Lower lobe of right lung (tissue), 2 donors: ENCODE measurements around the gene E2F7. TPM values are rescaled to one million over a fixed set of nuclear protein-coding genes. Genes with fewer than 3 reads are reported as not detected.

Experiments
- ATAC-seq, 2 donors: fragments of 200-7000 bp; cut with Tn5 transposase; one replicate each; pipeline ENCODE4 v1.9.1; 2020 to 2022; ENCODE audit warnings: mild to moderate bottlenecking in 2 of 2, moderate library complexity in 2 of 2
- DNase-seq: peaks from one replicate; pipeline ENCODE4 v3.0.0-alpha.2; 2020
- H3K27ac ChIP-seq: fragments of 200-600 bp; one replicate; pipeline ENCODE4 v1.8.0; 2022
- H3K27me3 ChIP-seq: fragments of 200-600 bp; one replicate; pipeline ENCODE4 v1.8.0; 2022; ENCODE audit warnings: low read depth
- H3K36me3 ChIP-seq: fragments of 200-600 bp; one replicate; pipeline ENCODE4 v1.8.0; 2022; ENCODE audit warnings: mild to moderate bottlenecking
- H3K4me1 ChIP-seq: fragments of 200-600 bp; one replicate; pipeline ENCODE4 v1.8.0; 2022
- H3K4me3 ChIP-seq: fragments of 200-600 bp; one replicate; pipeline ENCODE4 v1.8.0; 2022; ENCODE audit warnings: mild to moderate bottlenecking
- H3K9me3 ChIP-seq: fragments of 200-600 bp; one replicate; pipeline ENCODE4 v1.8.0; 2022
- CTCF ChIP-seq: fragments of 200-600 bp; IDR thresholded peaks from one replicate; pipeline ENCODE4 v1.8.0; 2022; ENCODE audit warnings: antibody characterized with exemption, mild to moderate bottlenecking
- intact Hi-C: fragments of 100-400 bp; cut with DNase I; formaldehyde crosslinking; loops from one replicate; pipeline ENCODE4 v1.11.0; 2022
- total RNA-seq: library from RNA; stranded (reverse); fragmentation: NEBNext Ultra II Directional; extraction: Animal tissue kit (Norgen Biotek cat#: 25700); gene quantifications from one replicate; pipeline ENCODE4 v1.2.1, GENCODE V29; 2021
- donor health status: DM: no; HTN: yes; CAD: no; lungs with severe emphysema.

Gene E2F7
- total RNA-seq, 1 donor from 2014 or later, result 1.0 TPM

GRCh38 chr12:77053259-77053658, 12.1 kb downstream of the E2F7 start:
- Histone ChIP-seq H3K9me3 (no peaks in the 10 kb centered on the region), H3K27ac (no peak overlapping the region), H3K36me3 (no peaks in the 10 kb centered on the region), H3K27me3 (no peaks in the 10 kb centered on the region), H3K4me1 (no peaks in the 10 kb centered on the region), H3K4me3 (no peak overlapping the region)
- no peak for TF ChIP-seq CTCF
- intact Hi-C loops, result no loop called here
- ATAC-seq (no peak), DNase-seq (no peak)

DNA sequence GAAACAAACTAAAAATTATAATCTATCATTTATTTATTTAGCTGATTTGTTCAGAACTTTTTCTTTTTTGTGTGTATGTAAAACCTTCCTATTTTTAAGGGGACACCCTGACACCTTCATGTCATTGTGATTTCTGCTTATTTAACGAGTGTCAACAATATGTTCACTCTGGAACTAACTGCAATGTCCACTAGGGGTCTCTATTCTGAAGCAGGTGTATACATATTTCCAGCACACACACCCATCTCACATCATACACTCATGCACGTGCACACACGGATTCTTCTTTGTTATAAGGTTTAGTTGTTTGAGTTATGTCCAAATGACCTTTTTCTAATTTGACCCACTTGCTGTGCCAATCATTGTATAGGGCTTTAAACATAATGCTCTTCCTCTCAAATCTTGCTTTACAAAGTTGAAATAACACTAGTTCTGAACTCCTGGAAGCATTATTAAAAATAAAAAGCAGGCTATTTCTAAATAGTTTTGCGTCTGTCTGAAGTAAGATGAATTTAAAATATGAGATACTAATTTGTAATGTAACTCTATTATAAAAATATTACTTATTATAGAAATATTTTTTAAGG, 15.5 kb downstream of the E2F7 start:
- ATAC-seq (peak; percentile 82 to 84), DNase-seq (no peak)
- TF ChIP-seq CTCF, result peak; percentile 76
- Histone ChIP-seq H3K36me3 (no peaks in the 10 kb centered on the region), H3K27me3 (no peaks in the 10 kb centered on the region), H3K9me3 (no peaks in the 10 kb centered on the region), H3K27ac (no peak overlapping the region), H3K4me3 (no peak overlapping the region), H3K4me1 (no peaks in the 10 kb centered on the region)
- intact Hi-C loops, result no loop called here

- no peak for TF ChIP-seq CTCF
- no peak for ATAC-seq
- intact Hi-C loops, result no loop called here
Measured at GRCh38 chr12:77047341-77048109, 17.8 kb downstream of the E2F7 start.

GRCh38 chr12:77046468-77046867, 18.9 kb downstream of the E2F7 start:
- TF ChIP-seq CTCF, result no peak
- H3K27ac ChIP-seq, result no peak overlapping the region
- intact Hi-C loops, result no loop called here
- no peaks in the 10 kb centered on the region for H3K36me3 ChIP-seq
- DNase-seq, result no peak
- no peaks in the 10 kb centered on the region for H3K9me3 ChIP-seq
- H3K4me1 ChIP-seq, result no peaks in the 10 kb centered on the region
- H3K27me3 ChIP-seq, result no peaks in the 10 kb centered on the region
- no peak overlapping the region for H3K4me3 ChIP-seq
- ATAC-seq, result no peak

More at GRCh38 chr12:77047341-77048109, 17.8 kb downstream of the E2F7 start:
- Histone ChIP-seq H3K4me3 (no peak overlapping the region), H3K4me1 (no peaks in the 10 kb centered on the region), H3K27ac (no peak overlapping the region), H3K36me3 (no peaks in the 10 kb centered on the region), H3K9me3 (no peaks in the 10 kb centered on the region), H3K27me3 (no peaks in the 10 kb centered on the region)
- DNase-seq, result no peak

GRCh38 chr12:77045183-77045582, 20.2 kb downstream of the E2F7 start:
- TF ChIP-seq CTCF, result no peak
- no peaks in the 10 kb centered on the region for H3K4me1 ChIP-seq
- intact Hi-C loops, result no loop called here
- no peaks in the 10 kb centered on the region for H3K27me3 ChIP-seq
- no peak for ATAC-seq
- H3K4me3 ChIP-seq, result no peak overlapping the region
- DNase-seq, result no peak
- H3K9me3 ChIP-seq, result no peaks in the 10 kb centered on the region
- no peaks in the 10 kb centered on the region for H3K36me3 ChIP-seq
- no peak overlapping the region for H3K27ac ChIP-seq
